Activated gamma-delta T cell (primary cell): ENCODE results near the gene ANKS4B.
"Not testable (repeated sequence)": the region's sequence is repeated elsewhere in the genome, so short reads cannot be mapped to it uniquely, and the experiment has no call there.

Experiments
- DNase-seq: peaks from one replicate; lab custom pipeline; 2025; lab: John Stamatoyannopoulos, UW

Gene ANKS4B

GRCh38 chr16:21262779-21263639 is 29.5 kb downstream of the ANKS4B start:
- no peak for DNase-seq

- DNase-seq = no peak
Measured at GRCh38 chr16:21263640-21264570, 30.4 kb downstream of the ANKS4B start.

GRCh38 chr16:21264571-21265036 is 31.1 kb downstream of the ANKS4B start:
- no peak for DNase-seq

- DNase-seq = no peak
Measured at GRCh38 chr16:21265104-21265837, 31.8 kb downstream of the ANKS4B start.

- no peak for DNase-seq
Measured at GRCh38 chr16:21267298-21267697, 33.8 kb downstream of the ANKS4B start.

GRCh38 chr16:21268236-21268635 is 34.7 kb downstream of the ANKS4B start:
- no peak for DNase-seq

GRCh38 chr16:21272253-21272652 is 38.8 kb downstream of the ANKS4B start:
- no peak for DNase-seq

GRCh38 chr16:21272763-21273162 is 39.3 kb downstream of the ANKS4B start:
- not testable (repeated sequence) for DNase-seq

GRCh38 chr16:21274172-21274726 is 40.8 kb downstream of the ANKS4B start:
- no peak for DNase-seq

GRCh38 chr16:21275529-21275928 is 42.0 kb downstream of the ANKS4B start:
- DNase-seq = no peak

- DNase-seq = no peak
Measured at GRCh38 chr16:21276090-21276489, 42.6 kb downstream of the ANKS4B start.

GRCh38 chr16:21277045-21277926 is 43.8 kb downstream of the ANKS4B start:
- no peak for DNase-seq

- DNase-seq = no peak
Measured at GRCh38 chr16:21277927-21278706, 44.6 kb downstream of the ANKS4B start, which contains the start of gene CRYM. TSS of gene CRYM (minus strand) at chr16:21278290. CDS start at chr16:21278251, 39 bp downstream.

GRCh38 chr16:21279501-21279900 is 46.0 kb downstream of the ANKS4B start:
- DNase-seq = no peak

GRCh38 chr16:21281698-21282389 is 48.3 kb downstream of the ANKS4B start:
- DNase-seq = no peak

- no peak for DNase-seq
Measured at GRCh38 chr16:21283521-21284289, 50.2 kb downstream of the ANKS4B start.

- no peak for DNase-seq
Measured at GRCh38 chr16:21284414-21284813, 50.9 kb downstream of the ANKS4B start.

GRCh38 chr16:21285314-21285713 is 51.8 kb downstream of the ANKS4B start:
- no peak for DNase-seq
